GM23338 (cell line): ENCODE results near the gene MED12L.

Source experiments
- CREB1 ChIP-seq: fragments of 250-450 bp; sonication (Bioruptor Pico); IDR thresholded peaks from 2 replicates; pipeline ENCODE4 v1.5.0; 2020; ENCODE audit warnings: low read depth, mild to moderate bottlenecking, moderate library complexity
- CTCF ChIP-seq, 2 experiments: fragments of 200-600 bp in 1 of 2; sonication (generic) in 1 of 2; conservative IDR thresholded peaks; 2 replicates each; pipeline versions ENCODE4 v1.5.1 to v1.6.1; 2016 to 2017; ENCODE audit warnings: antibody characterized with exemption in 2 of 2, low read depth in 2 of 2, mild to moderate bottlenecking in 2 of 2, moderate library complexity in 1 of 2
- EZH2 ChIP-seq: fragments of 200-600 bp; sonication (generic); IDR thresholded peaks from one replicate; pipeline ENCODE4 v1.8.0; 2017; ENCODE audit warnings: antibody characterized with exemption, mild to moderate bottlenecking, low read depth; ENCODE audit not compliant: unreplicated experiment
- EZH2phosphoT487 ChIP-seq: fragments of 200-600 bp; sonication (generic); IDR thresholded peaks from one replicate; pipeline ENCODE4 v1.8.1; 2018; ENCODE audit warnings: antibody characterized with exemption; ENCODE audit not compliant: unreplicated experiment
- TF ChIP-seq, protein P1 (sequence below): IDR thresholded peaks from one replicate; pipeline ENCODE4 v1.6.1; 2018; ENCODE audit warnings: antibody characterized with exemption; ENCODE audit not compliant: unreplicated experiment

DNA sequence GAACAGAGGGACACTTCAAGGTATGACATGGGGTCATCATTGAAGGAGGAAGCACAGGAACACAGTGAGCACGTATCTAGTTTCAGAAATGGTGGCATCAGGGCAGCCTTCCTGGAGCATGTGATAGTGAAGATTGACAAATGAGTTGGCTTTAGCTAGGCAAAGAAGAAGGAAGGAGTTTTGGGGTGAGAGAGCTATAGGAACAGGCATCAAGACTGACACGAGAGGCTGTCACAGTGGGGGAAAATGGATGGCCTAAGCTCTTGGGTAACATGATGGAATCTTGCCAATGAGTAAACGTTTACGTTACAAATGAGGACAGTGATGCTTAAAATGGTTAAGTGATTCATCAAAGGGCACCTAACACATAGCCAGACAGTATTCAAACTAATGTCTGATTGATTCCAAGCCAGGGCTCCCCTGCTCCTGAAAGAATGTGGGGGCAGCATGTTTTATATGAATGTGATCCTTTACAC is 140.7 kb downstream of the MED12L start:
- TF ChIP-seq CTCF (conservative IDR thresholded peaks at IDR 0.05; ENCODE audit: low read depth in 2 of 2) (no peak), EZH2 (no peak), EZH2phosphoT487 (no peak), CREB1 (no peak)
- TF ChIP-seq, protein P1, sequence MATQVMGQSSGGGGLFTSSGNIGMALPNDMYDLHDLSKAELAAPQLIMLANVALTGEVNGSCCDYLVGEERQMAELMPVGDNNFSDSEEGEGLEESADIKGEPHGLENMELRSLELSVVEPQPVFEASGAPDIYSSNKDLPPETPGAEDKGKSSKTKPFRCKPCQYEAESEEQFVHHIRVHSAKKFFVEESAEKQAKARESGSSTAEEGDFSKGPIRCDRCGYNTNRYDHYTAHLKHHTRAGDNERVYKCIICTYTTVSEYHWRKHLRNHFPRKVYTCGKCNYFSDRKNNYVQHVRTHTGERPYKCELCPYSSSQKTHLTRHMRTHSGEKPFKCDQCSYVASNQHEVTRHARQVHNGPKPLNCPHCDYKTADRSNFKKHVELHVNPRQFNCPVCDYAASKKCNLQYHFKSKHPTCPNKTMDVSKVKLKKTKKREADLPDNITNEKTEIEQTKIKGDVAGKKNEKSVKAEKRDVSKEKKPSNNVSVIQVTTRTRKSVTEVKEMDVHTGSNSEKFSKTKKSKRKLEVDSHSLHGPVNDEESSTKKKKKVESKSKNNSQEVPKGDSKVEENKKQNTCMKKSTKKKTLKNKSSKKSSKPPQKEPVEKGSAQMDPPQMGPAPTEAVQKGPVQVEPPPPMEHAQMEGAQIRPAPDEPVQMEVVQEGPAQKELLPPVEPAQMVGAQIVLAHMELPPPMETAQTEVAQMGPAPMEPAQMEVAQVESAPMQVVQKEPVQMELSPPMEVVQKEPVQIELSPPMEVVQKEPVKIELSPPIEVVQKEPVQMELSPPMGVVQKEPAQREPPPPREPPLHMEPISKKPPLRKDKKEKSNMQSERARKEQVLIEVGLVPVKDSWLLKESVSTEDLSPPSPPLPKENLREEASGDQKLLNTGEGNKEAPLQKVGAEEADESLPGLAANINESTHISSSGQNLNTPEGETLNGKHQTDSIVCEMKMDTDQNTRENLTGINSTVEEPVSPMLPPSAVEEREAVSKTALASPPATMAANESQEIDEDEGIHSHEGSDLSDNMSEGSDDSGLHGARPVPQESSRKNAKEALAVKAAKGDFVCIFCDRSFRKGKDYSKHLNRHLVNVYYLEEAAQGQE, result no peak
